GM21423 (cell line): ENCODE data around the gene SPACDR.

Experiments
- ATAC-seq: cut with Tn5 transposase; IDR thresholded peaks from one replicate; pipeline ENCODE4 v1.9.1; 2021; ENCODE audit warnings: mild to moderate bottlenecking, moderate library complexity; ENCODE audit not compliant: unreplicated experiment

Gene SPACDR

GRCh38 chr7:100437150-100438100 is 26.6 kb downstream of the SPACDR start:
- no peak for ATAC-seq

GRCh38 chr7:100435401-100436304 is 28.4 kb downstream of the SPACDR start:
- ATAC-seq, result peak; percentile 23

GRCh38 chr7:100434297-100435144 is 29.5 kb downstream of the SPACDR start:
- no peak for ATAC-seq

GRCh38 chr7:100433592-100434296 is 30.3 kb downstream of the SPACDR start:
- no peak for ATAC-seq

GRCh38 chr7:100433276-100433591 is 30.8 kb downstream of the SPACDR start:
- ATAC-seq, result no peak

GRCh38 chr7:100432621-100433275 is 31.3 kb downstream of the SPACDR start:
- ATAC-seq, result no peak

- no peak for ATAC-seq
Measured at GRCh38 chr7:100432053-100432452, 32.0 kb downstream of the SPACDR start.

- ATAC-seq, result no peak
Measured at GRCh38 chr7:100431286-100431735, 32.7 kb downstream of the SPACDR start.

GRCh38 chr7:100430493-100431285 is 33.4 kb downstream of the SPACDR start:
- no peak for ATAC-seq

- ATAC-seq, result peak; percentile 31
Measured at GRCh38 chr7:100429637-100430492, 34.2 kb downstream of the SPACDR start, which contains the start of gene MEPCE. Gene MEPCE, plus strand, starts transcription at chr7:100429831. Its CDS starts 188 bp downstream, at chr7:100430019.

GRCh38 chr7:100428967-100429636 is 35.0 kb downstream of the SPACDR start:
- ATAC-seq, result peak; percentile 44

GRCh38 chr7:100428199-100428966 is 35.7 kb downstream of the SPACDR start, which contains the start of gene ZCWPW1:
Gene ZCWPW1, minus strand, starts transcription at chr7:100428703. Its CDS starts 8,054 bp downstream, at chr7:100420649.
- ATAC-seq, result peak; percentile 40

GRCh38 chr7:100427762-100428198 is 36.3 kb downstream of the SPACDR start:
- ATAC-seq, result no peak

GRCh38 chr7:100426516-100426915 is 37.5 kb downstream of the SPACDR start:
- no peak for ATAC-seq

GRCh38 chr7:100425347-100425746 is 38.7 kb downstream of the SPACDR start:
- no peak for ATAC-seq

GRCh38 chr7:100423315-100423714 is 40.7 kb downstream of the SPACDR start:
- no peak for ATAC-seq
